Measurements from ENCODE around the gene GPM6B. TPM values are rescaled to one million over a fixed set of nuclear protein-coding genes. Genes with fewer than 3 reads are reported as not detected.

Gene GPM6B, protein sequence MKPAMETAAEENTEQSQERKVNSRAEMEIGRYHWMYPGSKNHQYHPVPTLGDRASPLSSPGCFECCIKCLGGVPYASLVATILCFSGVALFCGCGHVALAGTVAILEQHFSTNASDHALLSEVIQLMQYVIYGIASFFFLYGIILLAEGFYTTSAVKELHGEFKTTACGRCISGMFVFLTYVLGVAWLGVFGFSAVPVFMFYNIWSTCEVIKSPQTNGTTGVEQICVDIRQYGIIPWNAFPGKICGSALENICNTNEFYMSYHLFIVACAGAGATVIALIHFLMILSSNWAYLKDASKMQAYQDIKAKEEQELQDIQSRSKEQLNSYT
- total RNA-seq = under 1 TPM; 0.08 to 0.13 (median 0.10) TPM

- ATAC-seq (no peak), DNase-seq (no peak)
- H3K36me3 Mint-ChIP-seq (ENCODE audit: insufficient read depth) = no peaks in the 10 kb centered on the region
- H3K9me3 Mint-ChIP-seq = no peaks in the 10 kb centered on the region
- H3K4me1 Mint-ChIP-seq (ENCODE audit: low read depth) = no peaks in the 10 kb centered on the region
- H3K4me3 Mint-ChIP-seq = no peak within 1 kb of the TSS
- H3K27me3 Mint-ChIP-seq (ENCODE audit: low read depth) = peaks cover 13% of the 10 kb centered on the region
These were observed at the start of gene GPM6B for GRCh38 chrX:13816643-13817627. TSS of gene GPM6B (minus strand) at chrX:13817093. CDS start at chrX:13816904, 189 bp downstream.

GRCh38 chrX:13864264-13864663 lies 47.4 kb upstream of the GPM6B start:
- DNase-seq = no peak
- peaks cover 2% of the 10 kb centered on the region for H3K27me3 Mint-ChIP-seq (ENCODE audit: low read depth)
- no peaks in the 10 kb centered on the region for H3K9me3 Mint-ChIP-seq
- no peak overlapping the region for H3K4me3 Mint-ChIP-seq
- no peak for ATAC-seq
- no peaks in the 10 kb centered on the region for H3K4me1 Mint-ChIP-seq (ENCODE audit: low read depth)
- no peaks in the 10 kb centered on the region for H3K36me3 Mint-ChIP-seq (ENCODE audit: insufficient read depth)

DNA sequence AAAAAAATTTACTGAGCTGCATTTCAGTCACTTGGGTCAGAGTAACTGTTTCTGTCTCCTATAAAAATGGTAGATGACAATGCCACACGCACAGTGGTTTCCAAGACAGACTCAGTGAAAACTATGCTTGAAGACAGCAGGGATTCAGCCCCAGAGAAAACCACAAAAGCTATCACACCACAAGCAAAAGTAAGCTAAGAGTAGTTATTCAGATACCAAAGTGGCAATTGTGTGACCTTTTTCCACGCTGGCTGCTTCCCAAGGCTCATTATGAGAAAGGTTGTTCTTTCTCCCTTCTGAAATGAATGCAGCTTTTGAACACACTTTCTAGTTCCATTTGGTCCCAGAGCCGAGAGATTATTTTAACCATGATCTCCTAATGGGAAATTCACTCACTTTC lies 46.4 kb upstream of the GPM6B start:
- no peak overlapping the region for H3K4me3 Mint-ChIP-seq
- ATAC-seq = no peak
- no peaks in the 10 kb centered on the region for H3K4me1 Mint-ChIP-seq (ENCODE audit: low read depth)
- H3K27me3 Mint-ChIP-seq (ENCODE audit: low read depth) = peaks cover 5% of the 10 kb centered on the region
- H3K9me3 Mint-ChIP-seq = no peaks in the 10 kb centered on the region
- no peak for DNase-seq
- H3K36me3 Mint-ChIP-seq (ENCODE audit: insufficient read depth) = no peaks in the 10 kb centered on the region

- H3K27me3 Mint-ChIP-seq (ENCODE audit: low read depth) = peaks cover 9% of the 10 kb centered on the region
- ATAC-seq = no peak
- H3K4me1 Mint-ChIP-seq (ENCODE audit: low read depth) = no peaks in the 10 kb centered on the region
These were observed 42.8 kb upstream of the GPM6B start for GRCh38 chrX:13859724-13860123.

DNA sequence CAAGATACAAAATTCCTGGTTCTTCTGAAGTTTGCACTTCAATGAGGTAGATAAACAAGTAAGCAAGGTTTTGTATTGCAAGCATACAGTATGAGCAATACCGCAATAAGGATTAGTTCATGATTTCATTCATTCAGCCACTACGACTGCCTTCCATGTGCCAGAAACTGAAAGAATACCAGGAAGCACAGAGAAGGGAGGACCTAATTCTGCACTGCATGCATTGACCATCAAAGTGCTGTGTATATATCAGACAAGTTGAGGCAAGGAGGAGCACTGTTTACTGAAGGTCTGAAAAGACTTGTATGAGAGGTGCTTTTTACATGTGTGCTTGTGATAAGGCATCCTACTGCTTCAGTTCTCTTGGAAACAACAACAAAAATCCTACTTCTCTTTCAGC lies 40.9 kb upstream of the GPM6B start:
- Mint-ChIP-seq H3K4me3 (no peak overlapping the region), H3K36me3 (ENCODE audit: insufficient read depth) (no peaks in the 10 kb centered on the region), H3K27me3 (ENCODE audit: low read depth) (peaks cover 9% of the 10 kb centered on the region), H3K9me3 (no peaks in the 10 kb centered on the region), H3K4me1 (ENCODE audit: low read depth) (no peaks in the 10 kb centered on the region)
- ATAC-seq (no peak), DNase-seq (no peak)

More at GRCh38 chrX:13859724-13860123, 42.8 kb upstream of the GPM6B start:
- Mint-ChIP-seq H3K4me3 (no peak overlapping the region), H3K36me3 (ENCODE audit: insufficient read depth) (no peaks in the 10 kb centered on the region), H3K9me3 (no peaks in the 10 kb centered on the region)
- no peak for DNase-seq

- H3K4me1 Mint-ChIP-seq (ENCODE audit: low read depth) = no peaks in the 10 kb centered on the region
- peaks cover 9% of the 10 kb centered on the region for H3K27me3 Mint-ChIP-seq (ENCODE audit: low read depth)
- DNase-seq = no peak
- ATAC-seq = no peak
- no peaks in the 10 kb centered on the region for H3K36me3 Mint-ChIP-seq (ENCODE audit: insufficient read depth)
- no peaks in the 10 kb centered on the region for H3K9me3 Mint-ChIP-seq
- H3K4me3 Mint-ChIP-seq = no peak overlapping the region
These were observed 39.0 kb upstream of the GPM6B start for GRCh38 chrX:13855689-13856450.

DNA sequence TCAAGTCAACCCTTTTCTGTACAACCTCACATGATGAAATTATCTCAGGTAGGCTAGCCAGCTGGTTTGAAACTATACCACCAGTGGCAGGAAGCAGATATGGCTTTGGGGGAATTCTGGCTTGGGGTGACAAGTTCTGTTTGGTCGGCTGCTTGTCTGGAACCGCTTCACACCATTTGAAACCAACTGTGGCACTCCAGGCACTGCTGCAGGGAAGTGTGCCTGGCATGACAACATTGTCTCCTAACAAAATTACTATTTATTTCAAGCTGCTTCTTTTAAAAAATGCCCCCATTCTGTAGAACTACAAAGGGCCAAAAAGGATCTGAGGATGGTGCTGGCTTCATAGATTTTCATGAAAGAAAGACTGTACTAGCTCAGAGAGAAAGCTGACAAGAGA lies 37.1 kb upstream of the GPM6B start:
- Mint-ChIP-seq H3K27me3 (ENCODE audit: low read depth) (peaks cover 9% of the 10 kb centered on the region), H3K4me3 (no peak overlapping the region), H3K4me1 (ENCODE audit: low read depth) (no peaks in the 10 kb centered on the region), H3K36me3 (ENCODE audit: insufficient read depth) (no peaks in the 10 kb centered on the region), H3K9me3 (no peaks in the 10 kb centered on the region)
- no peak for DNase-seq
- no peak for ATAC-seq

DNA sequence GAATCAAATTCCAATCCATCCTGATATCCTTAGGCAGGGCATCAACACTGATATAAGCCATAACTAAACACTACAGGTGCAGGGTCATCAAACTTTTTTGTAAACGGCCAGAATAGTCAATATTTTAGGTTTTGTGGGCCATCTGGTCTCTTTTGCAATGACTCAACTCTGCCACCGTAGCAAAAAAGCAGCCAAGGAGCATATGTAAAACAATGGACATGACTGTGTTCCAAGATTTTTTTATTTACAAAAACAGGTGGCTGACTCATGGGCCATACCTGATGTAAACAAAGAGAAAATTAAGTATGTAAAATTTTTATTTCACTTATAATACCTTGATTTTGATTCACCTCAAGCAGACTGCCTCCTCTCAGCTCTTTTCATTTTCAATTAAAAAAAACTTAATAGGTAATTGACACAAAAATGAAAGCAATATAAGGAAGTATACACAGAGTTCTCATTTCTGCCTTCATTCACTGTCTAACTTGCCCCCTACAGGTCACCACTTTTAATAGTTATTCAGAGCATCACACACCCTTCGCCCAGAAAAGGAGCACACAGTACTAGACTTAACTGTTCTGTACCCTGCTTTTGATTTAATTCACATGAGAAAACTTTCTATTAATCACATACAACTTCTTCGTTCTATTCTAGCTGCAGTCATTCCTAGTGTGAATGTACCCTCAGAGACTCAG lies 35.3 kb upstream of the GPM6B start:
- Mint-ChIP-seq H3K4me1 (ENCODE audit: low read depth) (no peaks in the 10 kb centered on the region), H3K4me3 (no peak overlapping the region), H3K9me3 (no peaks in the 10 kb centered on the region), H3K27me3 (ENCODE audit: low read depth) (peaks cover 3% of the 10 kb centered on the region), H3K36me3 (ENCODE audit: insufficient read depth) (no peaks in the 10 kb centered on the region)
- ATAC-seq (no peak), DNase-seq (no peak)

- Mint-ChIP-seq H3K9me3 (no peaks in the 10 kb centered on the region), H3K4me1 (ENCODE audit: low read depth) (peaks cover 3% of the 10 kb centered on the region), H3K4me3 (no peak overlapping the region), H3K27me3 (ENCODE audit: low read depth) (no peaks in the 10 kb centered on the region), H3K36me3 (ENCODE audit: insufficient read depth) (no peaks in the 10 kb centered on the region)
- no peak for DNase-seq
- ATAC-seq = no peak
These were observed 29.0 kb upstream of the GPM6B start for GRCh38 chrX:13845721-13846378.

- Mint-ChIP-seq H3K4me1 (ENCODE audit: low read depth) (peaks cover 3% of the 10 kb centered on the region), H3K9me3 (no peaks in the 10 kb centered on the region), H3K27me3 (ENCODE audit: low read depth) (no peaks in the 10 kb centered on the region), H3K36me3 (ENCODE audit: insufficient read depth) (no peaks in the 10 kb centered on the region), H3K4me3 (no peak overlapping the region)
- DNase-seq (no peak), ATAC-seq (no peak)
These were observed 26.3 kb upstream of the GPM6B start for GRCh38 chrX:13843150-13843721.

- H3K36me3 Mint-ChIP-seq (ENCODE audit: insufficient read depth) = no peaks in the 10 kb centered on the region
- no peak for DNase-seq
- no peak for ATAC-seq
- H3K27me3 Mint-ChIP-seq (ENCODE audit: low read depth) = no peaks in the 10 kb centered on the region
- no peaks in the 10 kb centered on the region for H3K9me3 Mint-ChIP-seq
- H3K4me3 Mint-ChIP-seq = no peak overlapping the region
- H3K4me1 Mint-ChIP-seq (ENCODE audit: low read depth) = peaks cover 3% of the 10 kb centered on the region
These were observed 23.2 kb upstream of the GPM6B start for GRCh38 chrX:13840121-13840520.

DNA sequence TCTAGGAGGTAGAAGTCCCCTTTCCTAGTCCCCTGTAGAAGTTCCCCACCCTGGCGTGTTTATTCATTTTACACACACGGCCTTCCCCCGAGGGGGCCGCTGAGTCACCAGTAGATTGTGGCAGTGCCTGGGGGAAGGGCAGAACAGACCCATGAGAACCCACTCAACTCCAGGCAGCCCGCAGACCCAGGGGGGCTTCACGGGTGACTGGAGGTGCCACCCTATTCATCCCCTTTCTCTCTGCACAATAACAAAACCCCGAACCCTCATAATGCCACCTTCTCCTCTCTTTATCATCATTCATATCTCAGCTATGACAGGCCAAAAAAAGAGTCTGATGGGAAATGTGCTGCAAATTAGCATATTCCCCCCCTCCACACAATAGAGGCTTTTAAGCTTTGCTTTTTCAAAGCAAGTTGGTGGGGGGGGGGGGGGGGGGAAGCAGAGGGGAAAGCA lies 20.4 kb upstream of the GPM6B start:
- no peaks in the 10 kb centered on the region for H3K9me3 Mint-ChIP-seq
- H3K36me3 Mint-ChIP-seq (ENCODE audit: insufficient read depth) = no peaks in the 10 kb centered on the region
- H3K4me1 Mint-ChIP-seq (ENCODE audit: low read depth) = peaks cover 3% of the 10 kb centered on the region
- DNase-seq = no peak
- ATAC-seq = no peak
- no peaks in the 10 kb centered on the region for H3K27me3 Mint-ChIP-seq (ENCODE audit: low read depth)
- no peak overlapping the region for H3K4me3 Mint-ChIP-seq

- H3K36me3 Mint-ChIP-seq (ENCODE audit: insufficient read depth) = no peaks in the 10 kb centered on the region
- H3K9me3 Mint-ChIP-seq = no peaks in the 10 kb centered on the region
- no peaks in the 10 kb centered on the region for H3K27me3 Mint-ChIP-seq (ENCODE audit: low read depth)
- H3K4me3 Mint-ChIP-seq = no peak overlapping the region
- peaks cover 3% of the 10 kb centered on the region for H3K4me1 Mint-ChIP-seq (ENCODE audit: low read depth)
- DNase-seq (no peak), ATAC-seq (no peak)
These were observed 19.7 kb upstream of the GPM6B start for GRCh38 chrX:13836575-13836974.

Measured in activated T-cell treated with anti-CD3 and anti-CD28 coated beads, Interleukin-2, amount 50 U/mL, for 4 hours (primary cell).